Stimulated activated naive CD8-positive, alpha-beta T cell treated with anti-CD3 and anti-CD28 coated beads, Interleukin-15, amount 100 ng/mL, for 72 hours (primary cell): Measurements from ENCODE around the gene CNPY4.
A peak's percentile ranks its signal among the peaks of the same experiment; 100 is the strongest.

ENCODE experiments used
- ATAC-seq: fragments of 150-1000 bp; cut with Tn5 transposase; 2 replicates; pipeline ENCODE4 v1.10.0; 2021; ENCODE audit warnings: mild to moderate bottlenecking, moderate library complexity
- DNase-seq, 2 donors: peaks; one replicate each; pipeline ENCODE4 v3.0.0; 2021 to 2022
- H3K27ac Mint-ChIP-seq, 2 donors: one replicate each; pipeline ENCODE4 v1.8.0; 2022; ENCODE audit warnings: mild to moderate bottlenecking in 2 of 2, mixed read lengths in 2 of 2, moderate library complexity in 2 of 2
- H3K27me3 Mint-ChIP-seq: one replicate; pipeline ENCODE4 v1.8.0; 2022; ENCODE audit warnings: mixed read lengths
- H3K4me1 Mint-ChIP-seq: one replicate; pipeline ENCODE4 v1.8.0; 2022; ENCODE audit warnings: mild to moderate bottlenecking, mixed read lengths
- H3K4me3 Mint-ChIP-seq, 2 donors: one replicate each; pipeline ENCODE4 v1.8.0; 2022; ENCODE audit warnings: mild to moderate bottlenecking in 2 of 2, mixed read lengths in 2 of 2, moderate library complexity in 1 of 2
- H3K9me3 Mint-ChIP-seq, 2 donors: one replicate each; pipeline ENCODE4 v1.8.0; 2022; ENCODE audit warnings: mixed read lengths in 2 of 2

CNPY4 gene

GRCh38 chr7:100159099-100159623, 39.7 kb downstream of the CNPY4 start:
- ATAC-seq = no peak
- H3K4me3 Mint-ChIP-seq = peak overlapping the region; percentile 85 to 88

DNA sequence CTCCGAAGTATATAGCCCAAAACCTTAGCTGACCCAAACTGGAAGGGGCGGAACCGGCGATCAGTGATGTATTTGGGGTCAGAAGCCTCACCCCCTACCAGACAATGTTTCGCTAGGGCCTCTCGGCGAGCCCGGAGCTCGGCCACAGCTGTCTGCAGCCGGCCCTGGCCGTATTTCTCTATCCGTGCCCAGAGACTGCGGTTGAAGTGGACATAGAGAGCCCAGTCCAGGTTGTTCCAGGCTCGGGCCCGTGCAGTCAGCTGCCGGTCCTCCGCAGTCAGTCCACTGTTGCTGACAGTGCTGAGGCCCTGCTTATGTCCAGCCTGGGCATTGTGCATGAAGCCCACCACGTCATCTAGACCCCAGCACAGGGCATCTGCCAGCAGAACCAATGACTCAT, 40.6 kb downstream of the CNPY4 start:
- H3K9me3 Mint-ChIP-seq = no peaks in the 10 kb centered on the region
- DNase-seq (no peak), ATAC-seq (no peak)
- H3K27me3 Mint-ChIP-seq = no peaks in the 10 kb centered on the region
- peak overlapping the region in 1 of 2 donors; percentile 12 for H3K4me3 Mint-ChIP-seq
- peaks cover 80% of the 10 kb centered on the region for H3K4me1 Mint-ChIP-seq
- no peak overlapping the region for H3K27ac Mint-ChIP-seq

More at GRCh38 chr7:100159099-100159623, 39.7 kb downstream of the CNPY4 start:
- Mint-ChIP-seq H3K4me1 (peaks cover 85% of the 10 kb centered on the region), H3K27me3 (no peaks in the 10 kb centered on the region), H3K9me3 (no peaks in the 10 kb centered on the region), H3K27ac (peak overlapping the region; percentile 48 to 93)
- no peak for DNase-seq

DNA sequence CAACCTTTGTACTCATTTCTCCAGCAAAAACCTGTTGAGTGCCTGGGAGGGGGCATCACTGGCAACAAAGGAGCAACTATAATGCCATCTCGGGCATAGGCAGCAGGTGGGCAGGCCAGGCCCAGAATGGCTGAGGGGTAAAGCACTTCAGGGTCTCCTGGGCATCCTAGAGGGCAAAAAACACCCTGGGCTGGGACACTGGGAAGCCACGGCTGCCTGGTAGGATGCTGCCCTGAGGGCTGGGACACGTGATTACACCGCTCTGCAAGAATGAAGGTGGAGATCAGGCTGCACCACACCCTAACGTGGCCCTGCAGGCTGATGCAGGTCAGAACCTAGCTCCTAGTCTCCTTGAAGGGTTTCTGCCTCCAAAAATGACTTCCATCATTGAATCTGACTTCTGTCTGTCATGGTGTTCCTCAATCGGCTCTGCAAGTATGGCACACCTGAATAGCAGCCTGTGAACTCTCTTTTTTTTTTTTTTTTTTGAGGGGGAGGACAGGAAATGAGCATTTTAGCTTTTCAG, 43.6 kb downstream of the CNPY4 start:
- DNase-seq = no peak
- Mint-ChIP-seq H3K27me3 (no peaks in the 10 kb centered on the region), H3K9me3 (no peaks in the 10 kb centered on the region), H3K4me3 (peak overlapping the region in 1 of 2 donors; percentile 54), H3K27ac (peak overlapping the region; percentile 48 to 92), H3K4me1 (peaks cover 81% of the 10 kb centered on the region)
- no peak for ATAC-seq

- Mint-ChIP-seq H3K27me3 (no peaks in the 10 kb centered on the region), H3K27ac (no peak overlapping the region), H3K4me1 (peaks cover 86% of the 10 kb centered on the region), H3K9me3 (no peaks in the 10 kb centered on the region), H3K4me3 (peak overlapping the region in 1 of 2 donors; percentile 29)
- DNase-seq (no peak), ATAC-seq (no peak)
These were observed 44.4 kb downstream of the CNPY4 start for GRCh38 chr7:100163871-100164270.

GRCh38 chr7:100166317-100166940, 47.0 kb downstream of the CNPY4 start:
- Mint-ChIP-seq H3K27ac (peak overlapping the region in 1 of 2 donors; percentile 27), H3K4me3 (peak overlapping the region; percentile 82 to 89), H3K9me3 (no peaks in the 10 kb centered on the region), H3K27me3 (no peaks in the 10 kb centered on the region), H3K4me1 (peaks cover 90% of the 10 kb centered on the region)
- ATAC-seq (peak; percentile 74), DNase-seq (peak in 1 of 2 donors; percentile 56)

DNA sequence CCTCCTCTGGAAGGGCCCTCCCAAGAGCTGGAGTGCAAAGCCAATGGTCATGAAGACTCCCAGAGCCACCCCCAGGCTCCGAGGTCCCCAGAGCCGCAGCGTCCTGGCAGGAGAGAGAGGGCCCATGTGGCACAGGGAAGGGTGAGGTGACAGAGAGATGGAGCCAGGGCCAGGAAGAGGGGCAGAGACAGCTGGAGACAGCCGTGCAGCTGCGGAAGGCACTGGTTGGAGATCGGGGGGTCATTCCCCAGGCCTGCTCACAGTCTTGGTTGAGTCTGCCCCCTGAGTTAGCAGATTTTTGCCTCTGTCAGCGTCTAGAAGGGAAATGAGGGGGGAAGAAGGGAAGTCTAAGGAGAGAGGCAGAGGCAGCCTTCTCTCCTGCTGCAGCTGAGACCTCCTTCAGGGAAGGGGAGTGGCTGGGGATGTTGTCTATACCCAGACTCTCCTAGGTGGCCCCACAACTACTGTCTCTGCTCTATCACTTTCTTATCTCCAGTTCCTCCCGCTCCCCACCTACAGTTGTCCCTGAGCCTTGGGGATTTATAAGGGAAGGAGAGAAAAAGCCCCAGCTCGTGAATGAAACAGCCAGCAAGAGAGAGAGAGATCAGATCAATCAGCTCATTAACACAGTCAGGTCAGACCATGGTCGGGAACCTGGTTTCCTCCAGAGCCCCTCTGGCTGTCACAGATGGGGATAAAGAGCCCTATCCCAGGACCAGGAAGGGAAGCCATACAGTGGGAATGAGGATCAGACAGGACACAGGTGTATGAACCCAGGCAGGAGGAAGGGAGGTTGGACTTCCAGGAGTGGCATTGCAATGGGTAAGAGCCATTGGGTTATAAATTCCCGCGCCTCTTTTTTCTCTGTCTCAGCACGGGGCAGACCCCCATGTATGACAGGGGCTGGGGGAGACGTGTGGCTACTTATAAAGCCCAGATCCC, 47.8 kb downstream of the CNPY4 start:
- Mint-ChIP-seq H3K27ac (no peak overlapping the region), H3K4me1 (peaks cover 88% of the 10 kb centered on the region), H3K9me3 (no peaks in the 10 kb centered on the region), H3K27me3 (no peaks in the 10 kb centered on the region), H3K4me3 (peak overlapping the region; percentile 82 to 89)
- no peak for DNase-seq
- ATAC-seq = no peak

DNA sequence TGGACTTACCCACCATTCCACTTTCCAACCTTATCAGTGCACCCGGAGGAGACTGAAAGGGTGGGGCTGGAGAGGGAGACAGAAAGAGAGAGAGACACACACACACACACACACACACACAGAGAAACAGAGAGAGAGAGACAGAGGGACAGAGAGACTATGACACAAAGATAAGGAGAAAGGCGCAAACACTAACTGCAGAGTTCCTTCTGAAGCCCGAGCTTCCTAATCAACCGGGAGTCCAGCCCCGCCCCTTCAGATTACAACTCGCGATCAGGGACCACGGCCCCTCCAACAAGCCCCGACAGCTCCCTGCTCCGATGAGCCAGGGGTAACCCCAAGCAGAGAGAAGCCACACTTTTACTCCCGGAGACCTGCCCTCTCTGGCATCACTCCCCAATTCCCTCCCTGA, 48.5 kb downstream of the CNPY4 start:
- no peaks in the 10 kb centered on the region for H3K9me3 Mint-ChIP-seq
- H3K4me1 Mint-ChIP-seq = peaks cover 81% of the 10 kb centered on the region
- DNase-seq (no peak), ATAC-seq (no peak)
- peak overlapping the region; percentile 38 to 94 for H3K27ac Mint-ChIP-seq
- H3K4me3 Mint-ChIP-seq = peak overlapping the region; percentile 82 to 89
- H3K27me3 Mint-ChIP-seq = no peaks in the 10 kb centered on the region

DNA sequence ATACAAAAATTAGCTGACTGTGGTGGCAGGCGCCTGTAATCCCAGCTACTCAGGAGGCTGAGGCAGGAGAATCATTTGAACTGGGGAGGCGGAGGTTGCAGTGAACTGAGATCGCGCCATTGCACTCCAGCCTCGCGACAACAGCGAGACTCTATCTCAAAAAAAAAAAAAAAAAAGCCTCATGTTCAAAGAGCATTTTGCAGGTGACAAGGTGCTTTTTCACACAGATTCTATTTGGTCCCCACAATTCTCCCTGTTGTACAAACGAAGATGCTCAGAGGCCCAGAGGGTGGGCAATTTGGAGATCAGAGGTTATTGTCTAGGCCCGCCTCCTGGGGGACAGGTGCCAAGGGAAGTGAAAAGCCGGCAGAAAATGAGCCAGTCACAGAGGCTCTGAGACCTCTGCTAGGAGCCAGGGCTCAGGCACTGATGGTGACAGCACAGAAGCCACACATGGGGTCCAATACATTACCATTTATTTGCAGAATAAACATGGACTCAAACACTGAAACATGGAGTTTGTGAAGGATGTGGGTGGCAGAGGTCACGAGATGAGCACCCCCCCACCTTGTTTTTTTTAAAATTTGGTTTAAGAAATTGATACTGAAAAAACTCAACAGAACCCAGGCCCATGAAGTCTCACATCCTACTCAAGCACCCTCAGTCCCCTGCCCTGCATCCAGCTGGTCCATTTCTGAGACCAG, 49.9 kb downstream of the CNPY4 start:
- H3K27me3 Mint-ChIP-seq = no peaks in the 10 kb centered on the region
- DNase-seq (no peak), ATAC-seq (peak; percentile 16)
- no peaks in the 10 kb centered on the region for H3K9me3 Mint-ChIP-seq
- H3K27ac Mint-ChIP-seq = peak overlapping the region in 1 of 2 donors; percentile 94
- peak overlapping the region; percentile 82 to 89 for H3K4me3 Mint-ChIP-seq
- peaks cover 67% of the 10 kb centered on the region for H3K4me1 Mint-ChIP-seq

- Mint-ChIP-seq H3K27me3 (no peaks in the 10 kb centered on the region), H3K27ac (no peak overlapping the region), H3K9me3 (no peaks in the 10 kb centered on the region), H3K4me3 (peak overlapping the region; percentile 71 to 73), H3K4me1 (peaks cover 67% of the 10 kb centered on the region)
- DNase-seq = no peak
- no peak for ATAC-seq
These were observed 50.9 kb downstream of the CNPY4 start for GRCh38 chr7:100170101-100170897.

GRCh38 chr7:100171087-100171681, 51.8 kb downstream of the CNPY4 start:
- DNase-seq (no peak), ATAC-seq (peak; percentile 63)
- H3K27ac Mint-ChIP-seq = no peak overlapping the region
- no peaks in the 10 kb centered on the region for H3K9me3 Mint-ChIP-seq
- peaks cover 66% of the 10 kb centered on the region for H3K4me1 Mint-ChIP-seq
- peaks cover under 1% of the 10 kb centered on the region for H3K27me3 Mint-ChIP-seq
- H3K4me3 Mint-ChIP-seq = peak overlapping the region; percentile 71 to 73

DNA sequence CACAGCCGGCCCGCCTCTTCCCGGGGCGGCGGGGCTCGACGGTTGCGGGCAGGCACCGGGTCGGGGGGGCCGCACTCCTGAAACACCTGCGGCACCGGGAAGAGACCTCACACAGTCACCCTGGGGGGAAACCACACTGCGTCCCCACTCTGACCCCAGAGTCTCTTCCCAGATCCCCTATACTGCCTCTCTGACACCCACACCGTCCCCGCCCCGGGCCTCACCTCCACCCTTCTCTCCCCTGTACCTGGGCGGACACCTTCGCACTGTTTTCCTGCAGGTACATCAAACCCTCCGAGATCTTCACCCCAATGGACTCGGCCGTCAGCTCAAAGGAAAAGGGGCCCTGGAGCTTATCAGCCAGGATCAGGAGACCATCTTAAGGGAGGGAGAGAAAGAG, 52.4 kb downstream of the CNPY4 start:
- ATAC-seq (peak; percentile 16), DNase-seq (no peak)
- Mint-ChIP-seq H3K27me3 (peaks cover 6% of the 10 kb centered on the region), H3K4me3 (peak overlapping the region; percentile 78), H3K9me3 (no peaks in the 10 kb centered on the region), H3K27ac (no peak overlapping the region), H3K4me1 (peaks cover 66% of the 10 kb centered on the region)

DNA sequence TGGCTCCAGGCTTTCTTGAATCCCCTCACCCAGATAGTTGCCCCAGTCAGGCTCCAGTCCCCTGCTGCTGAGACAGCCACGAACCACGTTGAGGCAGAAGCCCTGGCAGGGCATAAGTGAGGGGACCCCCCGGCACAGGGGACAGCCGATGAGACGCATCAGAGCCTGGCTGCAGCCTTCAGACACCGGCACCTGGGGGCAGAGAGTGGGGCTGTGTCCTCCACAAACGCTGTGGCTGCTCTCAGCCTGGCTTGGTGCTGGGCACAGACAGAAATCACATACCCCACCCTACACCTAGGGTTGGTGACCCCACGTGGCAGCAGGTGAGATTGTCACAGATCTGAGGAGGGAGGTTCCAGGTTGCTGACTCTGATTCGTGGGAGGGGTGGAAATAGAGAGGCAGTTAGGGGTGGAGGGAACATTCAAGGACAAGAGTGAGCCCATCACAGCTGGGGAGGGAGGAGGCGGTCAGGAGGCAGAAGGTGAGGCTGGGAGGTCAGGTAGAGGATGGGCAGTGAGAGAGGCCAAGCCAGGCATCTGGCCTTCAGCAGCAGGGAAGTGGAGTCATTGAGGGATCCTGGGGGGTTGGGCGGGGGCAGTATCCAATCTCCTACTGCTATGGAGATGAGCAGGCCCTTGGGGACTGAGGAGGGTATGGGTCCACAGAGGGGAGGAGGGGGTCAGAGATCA, 54.5 kb downstream of the CNPY4 start:
- peak overlapping the region in 1 of 2 donors; percentile 8 for H3K27ac Mint-ChIP-seq

GRCh38 chr7:100174582-100174981, 55.1 kb downstream of the CNPY4 start:
- Mint-ChIP-seq H3K27ac (no peak overlapping the region), H3K4me3 (no peak overlapping the region), H3K4me1 (peaks cover 47% of the 10 kb centered on the region), H3K9me3 (no peaks in the 10 kb centered on the region), H3K27me3 (peaks cover 6% of the 10 kb centered on the region)
- ATAC-seq = no peak
- DNase-seq = no peak

More for the DNA sequence above, 54.5 kb downstream of the CNPY4 start:
- H3K4me3 Mint-ChIP-seq = no peak overlapping the region
- DNase-seq (no peak), ATAC-seq (no peak)
- peaks cover 6% of the 10 kb centered on the region for H3K27me3 Mint-ChIP-seq
- peaks cover 54% of the 10 kb centered on the region for H3K4me1 Mint-ChIP-seq
- no peaks in the 10 kb centered on the region for H3K9me3 Mint-ChIP-seq
